HepG2 (cell line): Measurements from ENCODE around the gene IDUA. TPM values are rescaled to one million over a fixed set of nuclear protein-coding genes. Genes with fewer than 3 reads are reported as not detected.

Experiments used
- DNMT1 ChIP-seq: sonication (generic); formaldehyde crosslinking; IDR thresholded peaks from 2 replicates; pipeline ENCODE4 v1.5.1; 2020; ENCODE audit warnings: mild to moderate bottlenecking, missing genetic modification reagents
- EHMT2 ChIP-seq: fragments of 200-600 bp; sonication (generic); IDR thresholded peaks from 2 replicates; pipeline ENCODE4 v1.7.0; 2017; ENCODE audit warnings: antibody characterized with exemption, low read depth, low read length, borderline replicate concordance
- FOXO1 ChIP-seq: sonication (generic); formaldehyde crosslinking; IDR thresholded peaks from 2 replicates; pipeline ENCODE4 v1.4.0; 2020; ENCODE audit warnings: missing genetic modification reagents
- GZF1 ChIP-seq: sonication (generic); formaldehyde crosslinking; IDR thresholded peaks from 2 replicates; pipeline ENCODE4 v1.5.1; 2020; ENCODE audit warnings: mild to moderate bottlenecking, missing genetic modification reagents
- MIER2 ChIP-seq: IDR thresholded peaks from 2 replicates; pipeline ENCODE4 v1.6.1; 2016; ENCODE audit warnings: missing biosample characterization, missing genetic modification reagents
- PHF8 ChIP-seq: sonication (generic); formaldehyde crosslinking; IDR thresholded peaks from 2 replicates; pipeline ENCODE4 v1.5.0; 2020; ENCODE audit warnings: missing genetic modification reagents
- ZFP90 ChIP-seq: sonication (generic); formaldehyde crosslinking; IDR thresholded peaks from 2 replicates; pipeline ENCODE4 v1.8.0; 2022; ENCODE audit warnings: missing genetic modification reagents, mild to moderate bottlenecking, inconsistent platforms, borderline replicate concordance
- ZKSCAN8 ChIP-seq: IDR thresholded peaks from 2 replicates; pipeline ENCODE4 v1.6.1; 2016; ENCODE audit warnings: borderline replicate concordance, missing genetic modification reagents, missing compliant biosample characterization
- ZNF251 ChIP-seq: sonication (generic); formaldehyde crosslinking; IDR thresholded peaks from 2 replicates; pipeline ENCODE4 v1.9.0; 2021; ENCODE audit warnings: mild to moderate bottlenecking, missing genetic modification reagents
- ZNF333 ChIP-seq: sonication (generic); formaldehyde crosslinking; IDR thresholded peaks from 2 replicates; pipeline ENCODE4 v1.4.0; 2020; ENCODE audit warnings: mild to moderate bottlenecking, missing genetic modification reagents, borderline replicate concordance
- ZNF558 ChIP-seq: sonication (generic); formaldehyde crosslinking; IDR thresholded peaks from 2 replicates; pipeline ENCODE4 v1.9.0; 2022; ENCODE audit warnings: mild to moderate bottlenecking, missing genetic modification reagents, borderline replicate concordance
- polyA plus RNA-seq, 8 experiments: library from polyadenylated mRNA; depleted of rRNA in 3 of 8; stranded (reverse) in 7 of 8; unstranded in 1 of 8; fragments of >200 nt; fragmentation: Illumina TruSeq in 4 of 8; extraction: Trizol in 4 of 8; gene quantifications; 2 replicates each; pipeline versions ENCODE4 v1.2.1 to v1.2.3, GENCODE V29; 2011 to 2016; ENCODE audit warnings: low read depth in 4 of 8, missing spikeins in 1 of 8, mixed read lengths in 1 of 8; ENCODE audit not compliant: insufficient read depth in 1 of 8
- total RNA-seq, 5 experiments: library from RNA; depleted of rRNA; stranded (reverse); fragments of >200 nt; fragmentation: Illumina TruSeq; extraction: Trizol; gene quantifications; 2 replicates each; pipeline ENCODE4 v1.2.3, GENCODE V29; 2016; ENCODE audit warnings: low read depth in 1 of 5
- TF ChIP-seq, protein P1 (sequence below): IDR thresholded peaks from 2 replicates; pipeline ENCODE4 v1.6.1; 2018; ENCODE audit warnings: missing genetic modification reagents
- TF ChIP-seq, protein P2 (sequence below): sonication (generic); formaldehyde crosslinking; IDR thresholded peaks from 2 replicates; pipeline ENCODE4 v1.4.0; 2020; ENCODE audit warnings: mild to moderate bottlenecking, low read depth, missing genetic modification reagents
- TF ChIP-seq, protein P3 (sequence below): sonication (generic); formaldehyde crosslinking; IDR thresholded peaks from 2 replicates; pipeline ENCODE4 v1.8.0; 2022; ENCODE audit warnings: missing genetic modification reagents, mild to moderate bottlenecking, moderate library complexity, borderline replicate concordance
- TF ChIP-seq, protein P4 (sequence below): sonication (generic); formaldehyde crosslinking; IDR thresholded peaks from 2 replicates; pipeline ENCODE4 v1.4.0; 2020; ENCODE audit warnings: missing genetic modification reagents
- TF ChIP-seq, protein P5 (sequence below): sonication (generic); formaldehyde crosslinking; IDR thresholded peaks from 2 replicates; pipeline ENCODE4 v1.4.0; 2020; ENCODE audit warnings: missing genetic modification reagents
- TF ChIP-seq, protein P6 (sequence below): sonication (generic); formaldehyde crosslinking; conservative IDR thresholded peaks from 2 replicates; pipeline ENCODE4 v1.8.0; 2022; ENCODE audit warnings: mild to moderate bottlenecking, moderate library complexity, missing genetic modification reagents
- TF ChIP-seq, protein P7 (sequence below): sonication (generic); formaldehyde crosslinking; IDR thresholded peaks from 2 replicates; pipeline ENCODE4 v1.5.0; 2020; ENCODE audit warnings: missing genetic modification reagents

The IDUA gene
- total and polyA plus RNA-seq, 2 of the 13 experiments (the other 11 are each of a cell fraction or from before 2014, with no cell fraction given) = 0.77 to 1.0 TPM

DNA sequence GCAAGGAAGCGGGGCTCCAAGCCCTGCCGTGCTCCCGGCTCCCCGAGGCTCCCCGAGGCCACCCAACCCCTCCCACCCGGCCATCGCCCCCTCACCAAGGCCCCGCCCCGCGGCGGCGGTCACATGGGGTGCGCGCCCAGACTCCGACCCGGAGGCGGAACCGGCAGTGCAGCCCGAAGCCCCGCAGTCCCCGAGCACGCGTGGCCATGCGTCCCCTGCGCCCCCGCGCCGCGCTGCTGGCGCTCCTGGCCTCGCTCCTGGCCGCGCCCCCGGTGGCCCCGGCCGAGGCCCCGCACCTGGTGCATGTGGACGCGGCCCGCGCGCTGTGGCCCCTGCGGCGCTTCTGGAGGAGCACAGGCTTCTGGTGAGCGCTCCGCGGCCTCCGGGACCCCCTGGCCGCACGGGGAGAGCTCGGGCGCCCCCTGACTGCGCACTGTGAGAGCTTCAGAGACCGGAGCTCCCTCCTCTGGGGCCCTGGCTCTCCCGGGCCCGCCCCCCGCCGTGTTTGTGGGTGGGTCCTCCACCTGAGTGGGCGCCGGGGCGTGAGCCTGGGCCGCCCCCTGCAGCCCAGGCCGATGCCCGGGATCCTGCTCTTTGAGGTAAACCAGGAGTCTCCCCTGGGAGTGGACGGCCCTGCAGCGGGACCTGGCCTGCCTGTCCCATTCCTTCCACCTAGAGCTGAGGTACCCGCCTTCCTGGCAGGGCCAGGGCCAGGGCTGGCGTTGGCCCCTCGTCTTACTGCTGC lies at the start of gene IDUA (continued):
- TF ChIP-seq, protein P1, sequence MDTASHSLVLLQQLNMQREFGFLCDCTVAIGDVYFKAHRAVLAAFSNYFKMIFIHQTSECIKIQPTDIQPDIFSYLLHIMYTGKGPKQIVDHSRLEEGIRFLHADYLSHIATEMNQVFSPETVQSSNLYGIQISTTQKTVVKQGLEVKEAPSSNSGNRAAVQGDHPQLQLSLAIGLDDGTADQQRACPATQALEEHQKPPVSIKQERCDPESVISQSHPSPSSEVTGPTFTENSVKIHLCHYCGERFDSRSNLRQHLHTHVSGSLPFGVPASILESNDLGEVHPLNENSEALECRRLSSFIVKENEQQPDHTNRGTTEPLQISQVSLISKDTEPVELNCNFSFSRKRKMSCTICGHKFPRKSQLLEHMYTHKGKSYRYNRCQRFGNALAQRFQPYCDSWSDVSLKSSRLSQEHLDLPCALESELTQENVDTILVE (CRISPR knock-in tag) = no peak; the same call in 1 of the 2 replicates
- TF ChIP-seq, protein P2, sequence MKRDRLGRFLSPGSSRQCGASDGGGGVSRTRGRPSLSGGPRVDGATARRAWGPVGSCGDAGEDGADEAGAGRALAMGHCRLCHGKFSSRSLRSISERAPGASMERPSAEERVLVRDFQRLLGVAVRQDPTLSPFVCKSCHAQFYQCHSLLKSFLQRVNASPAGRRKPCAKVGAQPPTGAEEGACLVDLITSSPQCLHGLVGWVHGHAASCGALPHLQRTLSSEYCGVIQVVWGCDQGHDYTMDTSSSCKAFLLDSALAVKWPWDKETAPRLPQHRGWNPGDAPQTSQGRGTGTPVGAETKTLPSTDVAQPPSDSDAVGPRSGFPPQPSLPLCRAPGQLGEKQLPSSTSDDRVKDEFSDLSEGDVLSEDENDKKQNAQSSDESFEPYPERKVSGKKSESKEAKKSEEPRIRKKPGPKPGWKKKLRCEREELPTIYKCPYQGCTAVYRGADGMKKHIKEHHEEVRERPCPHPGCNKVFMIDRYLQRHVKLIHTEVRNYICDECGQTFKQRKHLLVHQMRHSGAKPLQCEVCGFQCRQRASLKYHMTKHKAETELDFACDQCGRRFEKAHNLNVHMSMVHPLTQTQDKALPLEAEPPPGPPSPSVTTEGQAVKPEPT (CRISPR knock-in tag) = 0 out of 2 replicates have a peak, but pooled peaks have one; percentile 32
- TF ChIP-seq MIER2 (CRISPR knock-in tag) (no peak), ZNF251 (CRISPR knock-in tag) (no peak), PHF8 (CRISPR knock-in tag) (peak; percentile 16; the same call in 1 of the 2 replicates), GZF1 (CRISPR knock-in tag) (no peak), ZKSCAN8 (CRISPR knock-in tag) (no peak), ZNF558 (no peak; the same call in 1 of the 2 replicates), FOXO1 (CRISPR knock-in tag) (no peak), DNMT1 (peak; percentile 90; the same call in 1 of the 2 replicates), ZFP90 (CRISPR knock-in tag) (peak; percentile 69; the same call in 1 of the 2 replicates), EHMT2 (no peak), ZNF333 (CRISPR knock-in tag) (peak; percentile 49; the same call in 1 of the 2 replicates)
- TF ChIP-seq, protein P3, sequence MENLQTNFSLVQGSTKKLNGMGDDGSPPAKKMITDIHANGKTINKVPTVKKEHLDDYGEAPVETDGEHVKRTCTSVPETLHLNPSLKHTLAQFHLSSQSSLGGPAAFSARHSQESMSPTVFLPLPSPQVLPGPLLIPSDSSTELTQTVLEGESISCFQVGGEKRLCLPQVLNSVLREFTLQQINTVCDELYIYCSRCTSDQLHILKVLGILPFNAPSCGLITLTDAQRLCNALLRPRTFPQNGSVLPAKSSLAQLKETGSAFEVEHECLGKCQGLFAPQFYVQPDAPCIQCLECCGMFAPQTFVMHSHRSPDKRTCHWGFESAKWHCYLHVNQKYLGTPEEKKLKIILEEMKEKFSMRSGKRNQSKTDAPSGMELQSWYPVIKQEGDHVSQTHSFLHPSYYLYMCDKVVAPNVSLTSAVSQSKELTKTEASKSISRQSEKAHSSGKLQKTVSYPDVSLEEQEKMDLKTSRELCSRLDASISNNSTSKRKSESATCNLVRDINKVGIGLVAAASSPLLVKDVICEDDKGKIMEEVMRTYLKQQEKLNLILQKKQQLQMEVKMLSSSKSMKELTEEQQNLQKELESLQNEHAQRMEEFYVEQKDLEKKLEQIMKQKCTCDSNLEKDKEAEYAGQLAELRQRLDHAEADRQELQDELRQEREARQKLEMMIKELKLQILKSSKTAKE (CRISPR knock-in tag) = no peak
- TF ChIP-seq, protein P4, sequence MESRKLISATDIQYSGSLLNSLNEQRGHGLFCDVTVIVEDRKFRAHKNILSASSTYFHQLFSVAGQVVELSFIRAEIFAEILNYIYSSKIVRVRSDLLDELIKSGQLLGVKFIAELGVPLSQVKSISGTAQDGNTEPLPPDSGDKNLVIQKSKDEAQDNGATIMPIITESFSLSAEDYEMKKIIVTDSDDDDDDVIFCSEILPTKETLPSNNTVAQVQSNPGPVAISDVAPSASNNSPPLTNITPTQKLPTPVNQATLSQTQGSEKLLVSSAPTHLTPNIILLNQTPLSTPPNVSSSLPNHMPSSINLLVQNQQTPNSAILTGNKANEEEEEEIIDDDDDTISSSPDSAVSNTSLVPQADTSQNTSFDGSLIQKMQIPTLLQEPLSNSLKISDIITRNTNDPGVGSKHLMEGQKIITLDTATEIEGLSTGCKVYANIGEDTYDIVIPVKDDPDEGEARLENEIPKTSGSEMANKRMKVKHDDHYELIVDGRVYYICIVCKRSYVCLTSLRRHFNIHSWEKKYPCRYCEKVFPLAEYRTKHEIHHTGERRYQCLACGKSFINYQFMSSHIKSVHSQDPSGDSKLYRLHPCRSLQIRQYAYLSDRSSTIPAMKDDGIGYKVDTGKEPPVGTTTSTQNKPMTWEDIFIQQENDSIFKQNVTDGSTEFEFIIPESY = no peak
- TF ChIP-seq, protein P5, sequence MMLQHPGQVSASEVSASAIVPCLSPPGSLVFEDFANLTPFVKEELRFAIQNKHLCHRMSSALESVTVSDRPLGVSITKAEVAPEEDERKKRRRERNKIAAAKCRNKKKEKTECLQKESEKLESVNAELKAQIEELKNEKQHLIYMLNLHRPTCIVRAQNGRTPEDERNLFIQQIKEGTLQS (CRISPR knock-in tag) = no peak
- TF ChIP-seq, protein P6, sequence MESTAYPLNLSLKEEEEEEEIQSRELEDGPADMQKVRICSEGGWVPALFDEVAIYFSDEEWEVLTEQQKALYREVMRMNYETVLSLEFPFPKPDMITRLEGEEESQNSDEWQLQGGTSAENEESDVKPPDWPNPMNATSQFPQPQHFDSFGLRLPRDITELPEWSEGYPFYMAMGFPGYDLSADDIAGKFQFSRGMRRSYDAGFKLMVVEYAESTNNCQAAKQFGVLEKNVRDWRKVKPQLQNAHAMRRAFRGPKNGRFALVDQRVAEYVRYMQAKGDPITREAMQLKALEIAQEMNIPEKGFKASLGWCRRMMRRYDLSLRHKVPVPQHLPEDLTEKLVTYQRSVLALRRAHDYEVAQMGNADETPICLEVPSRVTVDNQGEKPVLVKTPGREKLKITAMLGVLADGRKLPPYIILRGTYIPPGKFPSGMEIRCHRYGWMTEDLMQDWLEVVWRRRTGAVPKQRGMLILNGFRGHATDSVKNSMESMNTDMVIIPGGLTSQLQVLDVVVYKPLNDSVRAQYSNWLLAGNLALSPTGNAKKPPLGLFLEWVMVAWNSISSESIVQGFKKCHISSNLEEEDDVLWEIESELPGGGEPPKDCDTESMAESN (CRISPR knock-in tag) = no peak
- TF ChIP-seq, protein P7, sequence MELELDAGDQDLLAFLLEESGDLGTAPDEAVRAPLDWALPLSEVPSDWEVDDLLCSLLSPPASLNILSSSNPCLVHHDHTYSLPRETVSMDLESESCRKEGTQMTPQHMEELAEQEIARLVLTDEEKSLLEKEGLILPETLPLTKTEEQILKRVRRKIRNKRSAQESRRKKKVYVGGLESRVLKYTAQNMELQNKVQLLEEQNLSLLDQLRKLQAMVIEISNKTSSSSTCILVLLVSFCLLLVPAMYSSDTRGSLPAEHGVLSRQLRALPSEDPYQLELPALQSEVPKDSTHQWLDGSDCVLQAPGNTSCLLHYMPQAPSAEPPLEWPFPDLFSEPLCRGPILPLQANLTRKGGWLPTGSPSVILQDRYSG (CRISPR knock-in tag) = no peak; the same call in 1 of the 2 replicates
